Vagina (tissue), 2 donors: ENCODE results near the gene CDKN2AIPNL.

Experiments
- CTCF ChIP-seq, 3 experiments: fragments of 450-650 bp in 2 of 3; fragments of 200-600 bp in 1 of 3; sonication (generic) in 1 of 3; IDR thresholded peaks; one replicate each; pipeline ENCODE4 v1.5.1; 2017 to 2019; ENCODE audit warnings: antibody characterized with exemption in 3 of 3, mild to moderate bottlenecking in 2 of 3, moderate library complexity in 2 of 3
- POLR2AphosphoS5 ChIP-seq, 2 donors: sonication (generic); formaldehyde crosslinking; IDR thresholded peaks; one replicate each; pipeline ENCODE4 v1.9.0; 2017; ENCODE audit warnings: antibody characterized with exemption in 2 of 2, mild to moderate bottlenecking in 2 of 2, low read depth in 1 of 2; ENCODE audit not compliant: insufficient read depth in 1 of 2

DNA sequence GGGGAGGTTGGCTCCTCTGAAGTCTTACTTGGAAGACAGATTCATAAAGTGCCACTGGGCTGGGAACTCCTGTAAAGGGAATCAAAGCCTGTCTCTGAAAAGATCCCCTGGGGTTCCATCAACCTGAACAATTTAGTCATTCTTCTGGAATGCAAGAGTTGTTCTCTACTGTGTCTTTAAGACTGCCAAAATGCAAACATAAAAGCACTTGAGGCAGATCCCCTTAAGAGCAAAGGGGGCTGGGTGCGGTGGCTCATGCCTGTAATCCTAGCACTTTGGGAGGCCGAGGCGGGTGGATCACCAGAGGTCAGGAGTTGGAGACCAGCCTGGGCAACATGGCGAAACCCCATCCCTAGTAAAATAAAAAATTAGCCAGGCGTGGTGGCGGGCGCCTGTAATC, 16.7 kb downstream of the CDKN2AIPNL start:
- TF ChIP-seq CTCF (IDR thresholded peaks at IDR 0.05) (no peak), POLR2AphosphoS5 (IDR thresholded peaks at IDR 0.05; ENCODE audit: insufficient read depth in 1 of 2, low read depth in 1 of 2) (no peak)
